K562 (cell line): Measurements from ENCODE around the gene RNASE8. TPM values are rescaled to one million over a fixed set of nuclear protein-coding genes. Genes with fewer than 3 reads are reported as not detected.

Experiments
- ATAC-seq: fragments of 200-7000 bp; cut with Tn5 transposase; 3 replicates; pipeline ENCODE4 v1.9.1; 2020; ENCODE audit warnings: moderate library complexity
- BruUV-seq: library from RNA; stranded (reverse); fragments of 400-500 nt; replicated peaks from 2 replicates; lab custom pipeline; 2021; lab: Mats Ljungman, UMichigan
- CTCF ChIA-PET: fragments of 300-600 bp; formaldehyde crosslinking; extraction: SDS; loops from one replicate; lab custom pipeline; 2021; ENCODE audit warnings: low intra/inter-chr PET ratio; lab: Yijun Ruan, JAX
- POLR2A ChIA-PET: fragments of 300-600, 350-650 bp; sonication (Branson Sonifier 250); formaldehyde crosslinking; extraction: SDS; loops from one replicate; lab custom pipeline; 2021; ENCODE audit warnings: antibody characterized with exemption, inconsistent platforms; lab: Yijun Ruan, JAX
- DNase-seq, 4 experiments: peaks; one replicate each; pipeline versions ENCODE4 v3.0.0 to v3.0.0-alpha.2; 2011 to 2018; ENCODE audit warnings: low spot score in 3 of 4, mixed read lengths in 3 of 4; ENCODE audit errors: extremely low read depth in 1 of 4
- FAIRE-seq: peaks from 2 replicates; lab custom pipeline; 2011; peaks lifted over from hg19 to GRCh38; lab: Jason Lieb, UNC
- H2AFZ ChIP-seq: 2 replicates; pipeline ENCODE4 v1.6.0; 2011; ENCODE audit warnings: low read depth, low read length, control low read depth, inconsistent platforms
- H3K27ac ChIP-seq: fragments of 200-600 bp; 3 replicates; pipeline ENCODE4 v1.8.0; 2011; ENCODE audit warnings: low read depth, mild to moderate bottlenecking, control low read depth, inconsistent platforms, low read length, moderate library complexity, mixed read lengths; ENCODE audit errors: extremely low read depth
- H3K27me3 ChIP-seq, 2 experiments: fragments of 300-600 bp in 1 of 2; 2 replicates in 1 of 2; 3 replicates in 1 of 2; pipeline versions ENCODE4 v1.6.0 to v1.8.0; 2011; ENCODE audit warnings: inconsistent platforms in 2 of 2, low read length in 2 of 2, mild to moderate bottlenecking in 1 of 2, mixed read lengths in 1 of 2, moderate library complexity in 1 of 2; ENCODE audit not compliant: control insufficient read depth in 2 of 2, insufficient read depth in 2 of 2
- H3K36me3 ChIP-seq: fragments of 300-600 bp; 3 replicates; pipeline ENCODE4 v1.8.0; 2011; ENCODE audit warnings: mild to moderate bottlenecking, low read length, inconsistent platforms; ENCODE audit not compliant: control insufficient read depth, insufficient read depth
- H3K4me1 ChIP-seq, 2 experiments: fragments of 200-600 bp in 1 of 2; replicated peaks in 1 of 2; 2 replicates in 1 of 2; 3 replicates in 1 of 2; pipeline versions ENCODE4 v1.5.1 to v1.8.0; 2011; ENCODE audit warnings: inconsistent platforms in 2 of 2, low read length in 2 of 2, mild to moderate bottlenecking in 1 of 2, mixed read lengths in 1 of 2, moderate library complexity in 1 of 2; ENCODE audit not compliant: control insufficient read depth in 2 of 2, insufficient read depth in 2 of 2
- H3K4me2 ChIP-seq: 2 replicates; pipeline ENCODE4 v1.6.1; 2011; ENCODE audit warnings: low read length, control low read depth, inconsistent platforms, mixed read lengths; ENCODE audit not compliant: insufficient read depth
- H3K4me3 ChIP-seq: fragments of 200-600 bp; sonication (generic), shearing (Covaris generic); 2 replicates; pipeline ENCODE4 v1.5.1; 2016; ENCODE audit warnings: control low read depth, inconsistent platforms
- H3K79me2 ChIP-seq: fragments of 200-600 bp; 3 replicates; pipeline ENCODE4 v1.8.0; 2011; ENCODE audit warnings: low read length, inconsistent platforms; ENCODE audit not compliant: control insufficient read depth, insufficient read depth
- H3K9ac ChIP-seq, 2 experiments: 2 replicates each; pipeline versions ENCODE4 v1.6.0 to v1.6.1; 2011; ENCODE audit warnings: low read depth in 2 of 2, low read length in 2 of 2, control low read depth in 1 of 2, inconsistent platforms in 1 of 2, mild to moderate bottlenecking in 1 of 2, mixed read lengths in 1 of 2; ENCODE audit not compliant: insufficient read depth in 1 of 2
- H3K9me1 ChIP-seq: one replicate; pipeline ENCODE4 v1.6.0; 2011; ENCODE audit warnings: inconsistent platforms, mild to moderate bottlenecking, low read length, moderate library complexity; ENCODE audit not compliant: control insufficient read depth, insufficient read depth
- H3K9me3 ChIP-seq: replicated peaks from 2 replicates; pipeline ENCODE4 v1.5.1; 2011; ENCODE audit warnings: low read depth, low read length, inconsistent platforms; ENCODE audit not compliant: control insufficient read depth, insufficient read depth
- H4K20me1 ChIP-seq: replicated peaks from 2 replicates; pipeline ENCODE4 v1.6.1; 2011; ENCODE audit warnings: low read length, inconsistent platforms, mixed read lengths; ENCODE audit not compliant: control insufficient read depth, insufficient read depth
- C11orf30 ChIP-seq: fragments of 450-650 bp; IDR thresholded peaks from 2 replicates; pipeline ENCODE4 v1.6.1; 2016; ENCODE audit warnings: low read depth, mild to moderate bottlenecking
- E2F3 ChIP-seq: fragments of 250-450 bp; sonication (Bioruptor Pico); IDR thresholded peaks from 2 replicates; pipeline ENCODE4 v1.4.0; 2020; ENCODE audit warnings: mild to moderate bottlenecking
- FOSL1 ChIP-seq: fragments of 200-800 bp; sonication (Bioruptor generic); conservative IDR thresholded peaks from 2 replicates; pipeline ENCODE4 v1.6.1; 2016; ENCODE audit warnings: missing genetic modification characterization, missing compliant biosample characterization
- POLR2A ChIP-seq: fragments of 450-650 bp; conservative IDR thresholded peaks from 2 replicates; pipeline ENCODE4 v1.6.1; 2016
- SPI1 ChIP-seq: IDR thresholded peaks from 2 replicates; pipeline ENCODE4 v1.6.1; 2011; ENCODE audit warnings: low read depth, low read length, control low read depth, borderline replicate concordance
- ZNF75A ChIP-seq: fragments of 450-650 bp; formaldehyde crosslinking; IDR thresholded peaks from 2 replicates; pipeline ENCODE4 v1.4.0; 2020; ENCODE audit warnings: mild to moderate bottlenecking
- WGBS: fragments of 100-300 bp; shearing (Covaris generic); methylation state at CpG from one replicate; pipeline ENCODE4 v1.1.6; 2016; ENCODE audit warnings: low coverage, mixed read lengths; ENCODE audit not compliant: insufficient coverage; ENCODE audit errors: missing lambda C conversion rate; 5-methylcytosine and 5-hydroxymethylcytosine counted together
- in situ Hi-C: fragments of 300-500 bp; cut with MboI; formaldehyde crosslinking; loops from 4 replicates; pipeline ENCODE4 v1.15.0; 2018; ENCODE audit warnings: inconsistent platforms, mixed read lengths
- intact Hi-C: fragments of 100-400 bp; cut with micrococcal nuclease; formaldehyde crosslinking; loops from 2 replicates; pipeline ENCODE4 v1.14.2; 2022
- polyA plus RNA-seq, 8 experiments: library from polyadenylated mRNA; depleted of rRNA in 4 of 8; stranded (reverse) in 5 of 8; unstranded in 3 of 8; fragments of >200 nt; fragmentation: Nextera tagmentation in 2 of 8; fragmentation: Illumina TruSeq in 1 of 8; extraction: Ambion mirVana in 2 of 8; extraction: Trizol in 1 of 8; gene quantifications; 2 replicates each; pipeline versions ENCODE4 v1.2.1 to v1.2.3, GENCODE V29; 2011 to 2014; ENCODE audit warnings: inconsistent platforms in 1 of 8, missing spikeins in 1 of 8
- total RNA-seq, 7 experiments: library from RNA; depleted of rRNA in 6 of 7; stranded (reverse); fragments of >200 nt in 6 of 7; fragmentation: Illumina TruSeq in 2 of 7; extraction: Trizol in 2 of 7; gene quantifications; 2 replicates each; pipeline versions ENCODE4 v1.2.1 to v1.2.3, GENCODE V29; 2011 to 2021; ENCODE audit warnings: low replicate concordance in 1 of 7
- TF ChIP-seq, protein P1 (sequence below): fragments of 250-450 bp; sonication (Bioruptor Pico); IDR thresholded peaks from 2 replicates; pipeline ENCODE4 v1.5.0; 2020; ENCODE audit warnings: mild to moderate bottlenecking, borderline replicate concordance
- TF ChIP-seq, protein P2 (sequence below), 2 experiments: IDR thresholded peaks; 2 replicates each; pipeline ENCODE4 v1.6.1; 2012; ENCODE audit warnings: improper control_type of control experiment in 2 of 2, low read depth in 2 of 2, low read length in 2 of 2, borderline replicate concordance in 1 of 2
- TF ChIP-seq, protein P3 (sequence below): fragments of 450-650 bp; formaldehyde crosslinking; conservative IDR thresholded peaks from 2 replicates; pipeline ENCODE4 v1.4.0; 2022; ENCODE audit warnings: mild to moderate bottlenecking, missing genetic modification characterization

Gene RNASE8
- total and polyA plus RNA-seq, 9 of the 15 experiments (the other 6 are each of a cell fraction or from before 2014, with no cell fraction given) = not detected

DNA sequence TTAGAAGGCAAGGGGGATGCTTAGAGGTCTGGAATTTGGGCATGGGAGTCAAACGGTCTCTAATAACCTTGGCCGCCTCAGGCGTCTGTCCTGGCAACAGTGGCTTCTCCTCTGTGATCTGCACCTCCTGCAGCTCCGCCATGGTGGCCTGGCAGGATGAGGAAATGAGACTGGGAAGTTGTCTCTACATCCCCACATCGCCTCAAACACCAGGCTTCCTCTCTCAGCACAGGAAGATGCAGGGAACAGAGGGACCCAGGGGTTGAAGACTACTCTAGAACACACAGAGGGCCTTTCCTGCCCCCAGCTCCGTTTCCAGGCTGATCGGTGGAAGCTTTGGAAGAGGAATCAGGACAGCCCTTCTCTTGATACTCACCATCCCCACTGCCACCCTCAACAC is 34.4 kb upstream of the RNASE8 start (continued):
- TF ChIP-seq FOSL1 (tag) (no peak), POLR2A (no peak)
- TF ChIP-seq, protein P1, sequence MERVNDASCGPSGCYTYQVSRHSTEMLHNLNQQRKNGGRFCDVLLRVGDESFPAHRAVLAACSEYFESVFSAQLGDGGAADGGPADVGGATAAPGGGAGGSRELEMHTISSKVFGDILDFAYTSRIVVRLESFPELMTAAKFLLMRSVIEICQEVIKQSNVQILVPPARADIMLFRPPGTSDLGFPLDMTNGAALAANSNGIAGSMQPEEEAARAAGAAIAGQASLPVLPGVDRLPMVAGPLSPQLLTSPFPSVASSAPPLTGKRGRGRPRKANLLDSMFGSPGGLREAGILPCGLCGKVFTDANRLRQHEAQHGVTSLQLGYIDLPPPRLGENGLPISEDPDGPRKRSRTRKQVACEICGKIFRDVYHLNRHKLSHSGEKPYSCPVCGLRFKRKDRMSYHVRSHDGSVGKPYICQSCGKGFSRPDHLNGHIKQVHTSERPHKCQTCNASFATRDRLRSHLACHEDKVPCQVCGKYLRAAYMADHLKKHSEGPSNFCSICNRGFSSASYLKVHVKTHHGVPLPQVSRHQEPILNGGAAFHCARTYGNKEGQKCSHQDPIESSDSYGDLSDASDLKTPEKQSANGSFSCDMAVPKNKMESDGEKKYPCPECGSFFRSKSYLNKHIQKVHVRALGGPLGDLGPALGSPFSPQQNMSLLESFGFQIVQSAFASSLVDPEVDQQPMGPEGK (CRISPR knock-in tag) = no peak

DNA sequence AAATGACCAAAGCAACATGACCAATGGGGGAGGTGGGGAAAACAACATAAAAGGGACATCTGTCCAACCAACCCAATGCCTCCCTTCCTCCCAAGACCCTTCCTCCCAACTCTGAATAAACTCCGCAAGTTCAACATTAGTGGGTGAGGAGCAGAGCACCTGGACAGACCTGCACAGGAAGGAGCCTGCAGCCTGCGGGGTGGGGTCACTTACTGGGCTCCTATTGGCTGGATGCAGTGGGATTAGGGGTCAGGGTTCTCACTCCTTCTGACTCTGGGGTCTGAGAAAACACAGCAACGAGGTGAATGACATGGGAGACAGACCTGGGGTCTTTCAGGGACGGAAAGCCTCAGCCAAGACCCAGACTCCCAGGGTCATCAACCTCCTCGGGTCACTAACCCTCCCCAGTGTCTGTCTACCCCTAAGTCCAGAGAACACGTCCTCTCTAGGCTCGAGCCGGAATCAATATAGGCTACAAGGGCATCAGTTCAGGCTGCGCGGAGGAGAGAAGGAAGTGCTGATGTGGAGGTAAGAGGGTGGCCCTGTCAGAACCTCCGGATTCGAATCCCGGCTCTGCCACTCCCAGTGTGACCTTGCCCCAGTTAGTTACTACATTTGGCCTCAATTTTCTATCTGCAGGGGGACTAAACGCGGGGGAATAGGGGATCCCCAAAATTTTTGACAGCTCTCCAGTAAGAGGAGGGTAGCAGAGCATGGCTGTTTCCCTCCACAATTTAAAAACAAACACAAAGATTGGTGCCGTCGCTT is 33.6 kb upstream of the RNASE8 start:
- 13% methylated on average over 17 of the region's 17 CpGs for WGBS
- peak overlapping the region; percentile 66 for H3K4me3 ChIP-seq

More for the DNA sequence above, 33.6 kb upstream of the RNASE8 start:
- in situ Hi-C loops = no loop called here
- no peak for TF ChIP-seq E2F3 (CRISPR knock-in tag)
- TF ChIP-seq, protein P2, sequence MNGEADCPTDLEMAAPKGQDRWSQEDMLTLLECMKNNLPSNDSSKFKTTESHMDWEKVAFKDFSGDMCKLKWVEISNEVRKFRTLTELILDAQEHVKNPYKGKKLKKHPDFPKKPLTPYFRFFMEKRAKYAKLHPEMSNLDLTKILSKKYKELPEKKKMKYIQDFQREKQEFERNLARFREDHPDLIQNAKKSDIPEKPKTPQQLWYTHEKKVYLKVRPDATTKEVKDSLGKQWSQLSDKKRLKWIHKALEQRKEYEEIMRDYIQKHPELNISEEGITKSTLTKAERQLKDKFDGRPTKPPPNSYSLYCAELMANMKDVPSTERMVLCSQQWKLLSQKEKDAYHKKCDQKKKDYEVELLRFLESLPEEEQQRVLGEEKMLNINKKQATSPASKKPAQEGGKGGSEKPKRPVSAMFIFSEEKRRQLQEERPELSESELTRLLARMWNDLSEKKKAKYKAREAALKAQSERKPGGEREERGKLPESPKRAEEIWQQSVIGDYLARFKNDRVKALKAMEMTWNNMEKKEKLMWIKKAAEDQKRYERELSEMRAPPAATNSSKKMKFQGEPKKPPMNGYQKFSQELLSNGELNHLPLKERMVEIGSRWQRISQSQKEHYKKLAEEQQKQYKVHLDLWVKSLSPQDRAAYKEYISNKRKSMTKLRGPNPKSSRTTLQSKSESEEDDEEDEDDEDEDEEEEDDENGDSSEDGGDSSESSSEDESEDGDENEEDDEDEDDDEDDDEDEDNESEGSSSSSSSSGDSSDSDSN (IDR thresholded peaks at IDR 0.05; ENCODE audit: borderline replicate concordance in 1 of 2, low read depth in 2 of 2, low read length in 2 of 2) = 0 out of 4 replicates have a peak, but pooled peaks of 1 of the 2 experiments have one; percentile 36
- no peak for TF ChIP-seq ZNF75A (CRISPR knock-in tag)
- TF ChIP-seq C11orf30 = 0 out of 2 replicates have a peak, but pooled peaks have one; percentile 14
- TF ChIP-seq, protein P3, sequence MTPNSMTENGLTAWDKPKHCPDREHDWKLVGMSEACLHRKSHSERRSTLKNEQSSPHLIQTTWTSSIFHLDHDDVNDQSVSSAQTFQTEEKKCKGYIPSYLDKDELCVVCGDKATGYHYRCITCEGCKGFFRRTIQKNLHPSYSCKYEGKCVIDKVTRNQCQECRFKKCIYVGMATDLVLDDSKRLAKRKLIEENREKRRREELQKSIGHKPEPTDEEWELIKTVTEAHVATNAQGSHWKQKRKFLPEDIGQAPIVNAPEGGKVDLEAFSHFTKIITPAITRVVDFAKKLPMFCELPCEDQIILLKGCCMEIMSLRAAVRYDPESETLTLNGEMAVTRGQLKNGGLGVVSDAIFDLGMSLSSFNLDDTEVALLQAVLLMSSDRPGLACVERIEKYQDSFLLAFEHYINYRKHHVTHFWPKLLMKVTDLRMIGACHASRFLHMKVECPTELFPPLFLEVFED (CRISPR knock-in tag) = no peak
- peak; percentile 35; the same call in 1 of the 2 replicates for TF ChIP-seq SPI1
- peak in 1 of 4 experiments; percentile 30 for DNase-seq
- no peaks in the 10 kb centered on the region for H3K9me3 ChIP-seq
- peaks cover 35 to 39% of the 10 kb centered on the region in 2 experiments for H3K4me1 ChIP-seq
- H2AFZ ChIP-seq = peak overlapping the region; percentile 80
- peaks cover 21% of the 10 kb centered on the region for H3K79me2 ChIP-seq
- no peaks in the 10 kb centered on the region for H4K20me1 ChIP-seq
- H3K4me2 ChIP-seq = peak overlapping the region; percentile 82
- ChIA-PET CTCF (no interaction called here), POLR2A (interaction anchor here (0.9 to 2.6 kb wide), 5 partner anchors 9 to 145 kb away, joined by 3 to 12 read pairs (median 3); no protein-coding TSS in a partner anchor)
- peak overlapping the region; percentile 79 for H3K27ac ChIP-seq
- intact Hi-C loops = no loop called here
- BruUV-seq = no TSS peak
- peak; percentile 40 for ATAC-seq
- no peaks in the 10 kb centered on the region for H3K27me3 ChIP-seq
- peak; percentile 57 for FAIRE-seq
- H3K9me1 ChIP-seq = peaks cover 2% of the 10 kb centered on the region
- peak overlapping the region; percentile 77 to 91 for H3K9ac ChIP-seq
- peaks cover 18% of the 10 kb centered on the region; the same call in 1 of the 3 replicates for H3K36me3 ChIP-seq
